ENCODE results near the gene NHS.

The NHS gene

DNA sequence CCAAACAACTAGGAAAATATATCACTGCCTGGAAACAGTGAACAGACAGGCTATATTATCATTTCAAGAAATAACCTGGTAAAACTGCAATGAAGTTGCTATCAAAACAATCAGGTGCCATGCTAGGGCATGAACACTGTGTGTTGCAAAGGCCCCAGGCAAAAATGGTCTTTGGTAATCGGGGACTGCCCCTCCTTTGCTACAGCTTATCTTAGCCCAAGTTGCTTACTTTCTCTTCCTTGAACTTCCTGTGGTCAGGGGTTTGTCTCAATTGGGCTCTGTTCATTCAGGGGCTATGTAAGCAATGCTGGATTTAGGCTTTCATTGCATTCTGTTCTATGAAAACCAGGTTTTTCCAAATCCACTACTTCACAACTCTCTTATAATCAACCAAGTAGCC lies 392.7 kb downstream of the NHS start:
- H3K18ac ChIP-seq (ENCODE audit: low read depth in 1 of 2, low read length in 2 of 2) = no peak overlapping the region
- H4K91ac ChIP-seq (ENCODE audit: low read length) = no peak overlapping the region
- H2AK5ac ChIP-seq (ENCODE audit: low read length, severe bottlenecking) = no peak overlapping the region
- H2BK120ac ChIP-seq (ENCODE audit: low read depth, low read length) = no peak overlapping the region
- peaks cover 25 to 53% of the 10 kb centered on the region in 2 experiments for H3K27me3 ChIP-seq (ENCODE audit: control insufficient read depth in 1 of 2, insufficient read depth in 1 of 2, low read length in 2 of 2)
- H3K4me3 ChIP-seq (ENCODE audit: insufficient read depth in 1 of 2, low read depth in 1 of 2, low read length in 2 of 2) = no peak overlapping the region
- no peak overlapping the region for H3K4ac ChIP-seq (ENCODE audit: low read depth in 1 of 2, low read length in 2 of 2)
- H3K9ac ChIP-seq (ENCODE audit: low read length) = no peak overlapping the region
- H3K4me2 ChIP-seq (ENCODE audit: low read length, poor library complexity, severe bottlenecking) = no peak overlapping the region
- no peaks in the 10 kb centered on the region for H3K4me1 ChIP-seq (ENCODE audit: control insufficient read depth, insufficient read depth, low read depth, low read length)
- H3K27ac ChIP-seq (ENCODE audit: low read length, poor library complexity, severe bottlenecking) = no peak overlapping the region
- no CpG with 5 or more reads among the region's 1 CpG for WGBS
- H3K36me3 ChIP-seq (ENCODE audit: control insufficient read depth in 1 of 2, insufficient read depth in 2 of 2, low read depth in 1 of 2, low read length in 2 of 2) = no peaks in the 10 kb centered on the region
- no peak overlapping the region for H3K14ac ChIP-seq (ENCODE audit: low read length in 2 of 2)
- no peaks in the 10 kb centered on the region for H3K9me3 ChIP-seq (ENCODE audit: control insufficient read depth, low read length)
- H2BK15ac ChIP-seq (ENCODE audit: low read depth, poor library complexity, severe bottlenecking) = no peak overlapping the region
- H2AFZ ChIP-seq (ENCODE audit: low read depth, low read length) = no peak overlapping the region
- no peak for DNase-seq
- no peak overlapping the region for H3K23ac ChIP-seq (ENCODE audit: low read length in 2 of 2)
- no peak overlapping the region for H2BK12ac ChIP-seq (ENCODE audit: low read length in 2 of 2)
- no peak overlapping the region for H4K8ac ChIP-seq (ENCODE audit: low read length)
- no peaks in the 10 kb centered on the region for H3K79me1 ChIP-seq (replicated peaks; ENCODE audit: low read length, poor library complexity, severe bottlenecking)
- no peak overlapping the region for H2BK5ac ChIP-seq (ENCODE audit: low read depth, low read length, poor library complexity, severe bottlenecking)

DNA sequence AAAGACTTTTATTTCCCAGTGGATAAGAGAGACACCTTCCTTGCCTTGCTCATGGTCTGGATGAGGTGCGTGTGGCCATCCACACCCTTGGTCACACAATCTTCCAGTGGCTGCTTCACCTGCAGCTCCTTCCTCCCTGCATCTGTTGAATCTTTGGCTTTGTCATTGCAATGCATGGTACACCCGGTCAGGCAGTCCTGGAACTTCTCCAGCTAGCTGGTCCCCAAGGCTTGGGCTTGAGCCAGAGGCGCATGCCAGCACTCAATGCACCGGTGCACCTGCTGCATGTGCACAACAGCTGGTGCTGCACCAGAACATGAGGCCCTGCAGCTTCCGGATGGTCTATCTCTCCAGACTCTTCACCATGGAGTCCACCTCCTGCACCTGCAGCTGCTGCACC lies 394.0 kb downstream of the NHS start:
- H3K36me3 ChIP-seq (ENCODE audit: control insufficient read depth in 1 of 2, insufficient read depth in 2 of 2, low read depth in 1 of 2, low read length in 2 of 2) = no peaks in the 10 kb centered on the region
- H2AK5ac ChIP-seq (ENCODE audit: low read length, severe bottlenecking) = no peak overlapping the region
- no peak overlapping the region for H3K18ac ChIP-seq (ENCODE audit: low read depth in 1 of 2, low read length in 2 of 2)
- H2BK12ac ChIP-seq (ENCODE audit: low read length in 2 of 2) = no peak overlapping the region
- no peak overlapping the region for H3K9ac ChIP-seq (ENCODE audit: low read length)
- H3K79me1 ChIP-seq (replicated peaks; ENCODE audit: low read length, poor library complexity, severe bottlenecking) = no peaks in the 10 kb centered on the region
- H3K4me1 ChIP-seq (ENCODE audit: control insufficient read depth, insufficient read depth, low read depth, low read length) = no peaks in the 10 kb centered on the region
- H3K27me3 ChIP-seq (ENCODE audit: control insufficient read depth in 1 of 2, insufficient read depth in 1 of 2, low read length in 2 of 2) = peaks cover 29 to 61% of the 10 kb centered on the region in 2 experiments
- H3K4ac ChIP-seq (ENCODE audit: low read depth in 1 of 2, low read length in 2 of 2) = no peak overlapping the region
- H2BK15ac ChIP-seq (ENCODE audit: low read depth, poor library complexity, severe bottlenecking) = no peak overlapping the region
- H2BK120ac ChIP-seq (ENCODE audit: low read depth, low read length) = no peak overlapping the region
- 89% methylated on average over 5 of the region's 5 CpGs for WGBS
- no peak for DNase-seq
- H3K23ac ChIP-seq (ENCODE audit: low read length in 2 of 2) = no peak overlapping the region
- H3K4me3 ChIP-seq (ENCODE audit: insufficient read depth in 1 of 2, low read depth in 1 of 2, low read length in 2 of 2) = no peak overlapping the region
- no peak overlapping the region for H2BK5ac ChIP-seq (ENCODE audit: low read depth, low read length, poor library complexity, severe bottlenecking)
- no peak overlapping the region for H4K91ac ChIP-seq (ENCODE audit: low read length)
- no peaks in the 10 kb centered on the region for H3K9me3 ChIP-seq (ENCODE audit: control insufficient read depth, low read length)
- H3K4me2 ChIP-seq (ENCODE audit: low read length, poor library complexity, severe bottlenecking) = no peak overlapping the region
- no peak overlapping the region for H3K14ac ChIP-seq (ENCODE audit: low read length in 2 of 2)
- no peak overlapping the region for H2AFZ ChIP-seq (ENCODE audit: low read depth, low read length)
- no peak overlapping the region for H4K8ac ChIP-seq (ENCODE audit: low read length)
- no peak overlapping the region for H3K27ac ChIP-seq (ENCODE audit: low read length, poor library complexity, severe bottlenecking)

- Histone ChIP-seq H3K23ac (ENCODE audit: low read length in 2 of 2) (no peak overlapping the region), H3K4ac (ENCODE audit: low read depth in 1 of 2, low read length in 2 of 2) (no peak overlapping the region), H3K18ac (ENCODE audit: low read depth in 1 of 2, low read length in 2 of 2) (no peak overlapping the region), H3K79me1 (replicated peaks; ENCODE audit: low read length, poor library complexity, severe bottlenecking) (no peaks in the 10 kb centered on the region), H3K4me3 (ENCODE audit: insufficient read depth in 1 of 2, low read depth in 1 of 2, low read length in 2 of 2) (no peak overlapping the region), H3K4me1 (ENCODE audit: control insufficient read depth, insufficient read depth, low read depth, low read length) (no peaks in the 10 kb centered on the region), H2BK15ac (ENCODE audit: low read depth, poor library complexity, severe bottlenecking) (no peak overlapping the region), H3K9me3 (ENCODE audit: control insufficient read depth, low read length) (peaks cover 3% of the 10 kb centered on the region), H4K91ac (ENCODE audit: low read length) (no peak overlapping the region), H2BK5ac (ENCODE audit: low read depth, low read length, poor library complexity, severe bottlenecking) (no peak overlapping the region), H3K9ac (ENCODE audit: low read length) (no peak overlapping the region), H3K4me2 (ENCODE audit: low read length, poor library complexity, severe bottlenecking) (no peak overlapping the region), H3K27me3 (ENCODE audit: control insufficient read depth in 1 of 2, insufficient read depth in 1 of 2, low read length in 2 of 2) (peaks cover 29 to 65% of the 10 kb centered on the region in 2 experiments), H4K8ac (ENCODE audit: low read length) (no peak overlapping the region), H3K27ac (ENCODE audit: low read length, poor library complexity, severe bottlenecking) (no peak overlapping the region), H2AK5ac (ENCODE audit: low read length, severe bottlenecking) (no peak overlapping the region), H2AFZ (ENCODE audit: low read depth, low read length) (no peak overlapping the region), H3K36me3 (ENCODE audit: control insufficient read depth in 1 of 2, insufficient read depth in 2 of 2, low read depth in 1 of 2, low read length in 2 of 2) (no peaks in the 10 kb centered on the region), H2BK120ac (ENCODE audit: low read depth, low read length) (no peak overlapping the region), H3K14ac (ENCODE audit: low read length in 2 of 2) (no peak overlapping the region), H2BK12ac (ENCODE audit: low read length in 2 of 2) (no peak overlapping the region)
- 59% methylated on average over 3 of the region's 3 CpGs for WGBS
- no peak for DNase-seq
Measured at GRCh38 chrX:17769701-17770269, 394.8 kb downstream of the NHS start.

DNA sequence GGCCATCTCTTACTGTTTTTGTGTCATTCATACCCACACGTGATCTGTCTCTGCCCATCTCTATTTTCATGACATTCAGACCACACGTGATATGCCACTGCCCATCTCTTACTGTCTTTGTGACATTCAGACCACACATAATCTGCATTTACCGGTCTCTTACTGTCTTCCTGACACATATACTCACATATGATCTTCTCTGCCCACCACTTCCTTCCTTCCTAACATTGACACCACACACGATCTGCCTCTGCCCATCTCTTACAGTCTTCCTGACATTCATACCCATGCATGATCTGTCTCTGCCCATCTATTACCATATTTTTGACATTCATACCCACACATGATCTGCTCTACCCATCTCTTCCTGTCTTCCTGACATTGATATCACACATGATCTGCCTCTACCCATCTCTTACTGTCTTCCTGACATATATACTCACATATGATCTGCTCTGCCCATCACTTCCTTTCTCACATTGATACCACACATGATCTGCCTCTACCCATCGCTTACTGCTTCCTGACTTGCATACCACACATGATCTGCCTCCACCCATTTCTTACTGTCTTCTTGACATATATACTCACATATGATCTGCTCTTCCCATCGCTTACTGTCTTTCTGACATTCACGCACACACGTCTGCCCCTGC lies 398.3 kb downstream of the NHS start:
- Histone ChIP-seq H3K79me1 (replicated peaks; ENCODE audit: low read length, poor library complexity, severe bottlenecking) (no peaks in the 10 kb centered on the region), H3K23ac (ENCODE audit: low read length in 2 of 2) (no peak overlapping the region), H3K4ac (ENCODE audit: low read depth in 1 of 2, low read length in 2 of 2) (no peak overlapping the region), H3K18ac (ENCODE audit: low read depth in 1 of 2, low read length in 2 of 2) (no peak overlapping the region), H3K4me2 (ENCODE audit: low read length, poor library complexity, severe bottlenecking) (no peak overlapping the region), H4K8ac (ENCODE audit: low read length) (no peak overlapping the region), H2BK120ac (ENCODE audit: low read depth, low read length) (no peak overlapping the region), H2AFZ (ENCODE audit: low read depth, low read length) (no peak overlapping the region), H3K27me3 (ENCODE audit: control insufficient read depth in 1 of 2, insufficient read depth in 1 of 2, low read length in 2 of 2) (peaks cover 25 to 63% of the 10 kb centered on the region in 2 experiments), H3K9me3 (ENCODE audit: control insufficient read depth, low read length) (peaks cover 3% of the 10 kb centered on the region), H2BK12ac (ENCODE audit: low read length in 2 of 2) (no peak overlapping the region), H3K9ac (ENCODE audit: low read length) (no peak overlapping the region), H3K36me3 (ENCODE audit: control insufficient read depth in 1 of 2, insufficient read depth in 2 of 2, low read depth in 1 of 2, low read length in 2 of 2) (no peaks in the 10 kb centered on the region), H3K14ac (ENCODE audit: low read length in 2 of 2) (no peak overlapping the region), H2BK5ac (ENCODE audit: low read depth, low read length, poor library complexity, severe bottlenecking) (no peak overlapping the region), H2AK5ac (ENCODE audit: low read length, severe bottlenecking) (no peak overlapping the region), H3K4me3 (ENCODE audit: insufficient read depth in 1 of 2, low read depth in 1 of 2, low read length in 2 of 2) (no peak overlapping the region), H4K91ac (ENCODE audit: low read length) (no peak overlapping the region), H3K27ac (ENCODE audit: low read length, poor library complexity, severe bottlenecking) (no peak overlapping the region), H3K4me1 (ENCODE audit: control insufficient read depth, insufficient read depth, low read depth, low read length) (no peaks in the 10 kb centered on the region), H2BK15ac (ENCODE audit: low read depth, poor library complexity, severe bottlenecking) (no peak overlapping the region)
- DNase-seq = no peak
- WGBS = 86% methylated on average over 8 of the region's 8 CpGs

Measured in mesenchymal stem cell (in vitro differentiated cells and primary cell).